ENCODE measurements around the gene WDR82. TPM values are rescaled to one million over a fixed set of nuclear protein-coding genes. Genes with fewer than 3 reads are reported as not detected.

WDR82 gene
- total and polyA plus RNA-seq, 5 donors from 2014 or later: 85.9 to 116 (median 109) TPM

DNA sequence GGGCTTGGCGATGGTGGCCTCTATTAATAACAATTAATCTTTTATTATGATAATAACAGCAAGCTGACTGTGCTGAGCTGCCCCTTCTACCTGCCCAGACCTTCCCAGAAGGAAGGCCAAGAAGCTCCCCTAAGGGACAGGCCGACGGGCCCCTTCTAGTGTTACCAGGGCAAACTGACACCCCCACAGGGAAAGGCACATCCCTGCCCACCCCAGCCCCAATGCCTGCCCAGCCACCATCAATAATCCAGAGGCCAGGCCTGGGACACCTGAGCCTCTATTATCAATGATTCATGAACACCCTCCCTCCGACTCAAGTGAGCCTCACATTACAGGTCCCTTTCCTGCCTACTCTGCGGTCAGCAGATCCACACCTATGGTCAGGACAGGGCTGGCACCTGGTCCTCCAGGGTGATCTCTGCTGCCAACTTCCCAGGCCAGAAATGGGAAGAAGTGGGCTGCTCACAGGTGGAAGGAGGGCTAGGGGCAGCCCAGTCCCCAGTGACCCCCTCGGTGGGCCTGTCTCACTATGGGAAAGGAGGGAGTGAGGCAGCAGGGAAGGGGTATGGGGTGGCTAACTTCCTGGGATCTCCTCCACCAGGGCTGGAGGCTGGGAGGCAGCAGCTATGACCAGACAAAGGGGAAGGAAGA is 41.3 kb downstream of the WDR82 start:
- Mint-ChIP-seq H3K4me1 (peaks cover 7 to 93% (median 52%) of the 10 kb centered on the region in 4 donors), H3K36me3 (no peaks in the 10 kb centered on the region), H3K9me3 (no peaks in the 10 kb centered on the region), H3K27me3 (peaks cover 6% of the 10 kb centered on the region), H3K27ac (peak overlapping the region; percentile 31 to 91 (median 69)), H3K4me3 (peak overlapping the region; percentile 96 to 100 (median 98))
- H3K36me3 ChIP-seq (ENCODE audit: control insufficient read depth, insufficient read depth, low read length): peaks cover 28% of the 10 kb centered on the region
- ATAC-seq (ENCODE audit: low read depth in 2 of 2) (no peak), DNase-seq (no peak)
- no peaks in the 10 kb centered on the region for H3K9me3 ChIP-seq (ENCODE audit: control insufficient read depth in 2 of 2, low read length in 2 of 2)
- peaks cover 79% of the 10 kb centered on the region for H3K4me1 ChIP-seq (ENCODE audit: control insufficient read depth, insufficient read depth, low read length, poor library complexity, severe bottlenecking)
- H3K27ac ChIP-seq (ENCODE audit: insufficient read depth, low read length, poor library complexity, severe bottlenecking): no peak overlapping the region
- H3K4me3 ChIP-seq (ENCODE audit: low read depth, low read length): no peak overlapping the region
- H3K27me3 ChIP-seq (ENCODE audit: control insufficient read depth, insufficient read depth, low read length): no peaks in the 10 kb centered on the region

DNA sequence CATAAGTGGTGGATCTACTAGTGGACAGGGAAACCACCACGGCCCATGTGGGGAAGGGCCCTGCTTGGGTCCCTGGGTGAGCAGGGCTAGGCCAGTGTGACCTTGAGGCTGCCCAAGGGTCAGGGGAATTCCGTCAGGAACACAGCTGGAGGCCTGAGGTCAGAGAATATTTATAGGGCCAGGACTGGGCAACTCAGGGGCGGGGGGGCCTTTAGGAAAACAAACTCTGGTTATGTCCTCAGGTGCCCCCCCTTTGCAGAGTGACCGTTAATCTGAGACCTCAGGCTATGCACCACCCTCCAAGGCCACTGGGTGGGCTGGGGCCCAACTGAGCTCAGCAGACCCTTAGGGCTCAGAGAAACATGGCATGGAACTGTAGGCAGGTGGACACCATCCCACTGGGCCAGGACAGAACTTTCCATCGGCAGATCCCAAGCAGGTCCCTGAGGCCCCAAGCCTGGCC is 42.0 kb downstream of the WDR82 start:
- H3K4me3 ChIP-seq (ENCODE audit: low read depth, low read length): no peak overlapping the region
- Mint-ChIP-seq H3K9me3 (no peaks in the 10 kb centered on the region), H3K4me3 (peak overlapping the region; percentile 38 to 100 (median 81)), H3K4me1 (peaks cover under 1 to 92% (median 50%) of the 10 kb centered on the region in 4 donors), H3K27ac (peak overlapping the region in 1 of 3 donors; percentile 68), H3K36me3 (peaks cover 3% of the 10 kb centered on the region), H3K27me3 (peaks cover 6% of the 10 kb centered on the region)
- peaks cover 32% of the 10 kb centered on the region for H3K36me3 ChIP-seq (ENCODE audit: control insufficient read depth, insufficient read depth, low read length)
- DNase-seq (no peak), ATAC-seq (ENCODE audit: low read depth in 2 of 2) (no peak)
- no peak overlapping the region for H3K27ac ChIP-seq (ENCODE audit: insufficient read depth, low read length, poor library complexity, severe bottlenecking)
- H3K9me3 ChIP-seq (ENCODE audit: control insufficient read depth in 2 of 2, low read length in 2 of 2): no peaks in the 10 kb centered on the region
- no peaks in the 10 kb centered on the region for H3K27me3 ChIP-seq (ENCODE audit: control insufficient read depth, insufficient read depth, low read length)
- peaks cover 83% of the 10 kb centered on the region for H3K4me1 ChIP-seq (ENCODE audit: control insufficient read depth, insufficient read depth, low read length, poor library complexity, severe bottlenecking)

DNA sequence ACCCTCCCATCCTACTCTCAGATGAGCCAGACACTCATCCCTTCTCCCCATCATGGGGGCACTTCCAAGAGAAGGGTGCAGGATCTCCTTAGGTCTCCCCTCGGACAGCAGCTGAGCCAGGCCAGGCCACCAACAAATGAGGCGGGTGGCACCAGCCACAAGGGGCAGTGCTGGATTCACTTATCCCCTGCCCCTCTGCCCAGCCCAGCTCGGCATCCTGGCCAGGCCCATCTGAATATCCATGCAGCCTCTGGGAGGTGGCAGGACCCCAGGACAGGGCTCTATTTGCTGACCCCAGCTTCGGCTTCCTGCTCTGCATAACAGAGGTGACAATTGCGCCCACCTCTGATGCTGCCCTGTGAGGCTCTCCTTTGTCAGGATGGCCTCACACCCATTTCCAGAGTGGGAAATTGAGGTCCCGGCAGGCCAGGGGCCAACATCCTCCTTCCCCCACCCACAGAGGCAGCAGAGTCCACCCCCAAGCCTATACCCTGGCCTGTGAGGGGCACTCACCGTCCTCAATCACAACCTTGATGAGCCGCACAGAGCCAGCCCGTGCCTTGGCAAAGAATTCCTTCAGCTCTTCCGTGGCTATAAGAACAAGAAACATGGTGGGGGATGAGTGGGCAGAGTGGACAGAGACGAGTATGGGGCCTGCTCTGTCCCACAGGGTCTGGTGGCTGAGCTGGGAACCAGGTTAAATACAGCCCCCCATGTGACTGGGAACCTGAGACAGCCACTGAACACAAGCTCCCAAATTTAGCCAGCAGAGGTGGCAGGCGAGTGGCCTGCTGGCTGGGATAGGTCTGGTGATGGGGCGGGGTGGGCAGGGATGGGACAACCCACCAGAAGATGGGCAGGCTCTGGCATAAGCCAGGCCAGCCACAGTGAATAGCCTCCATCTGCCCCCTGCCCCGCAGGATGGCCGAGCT is 43.7 kb downstream of the WDR82 start:
- peaks cover 14% of the 10 kb centered on the region for H3K36me3 Mint-ChIP-seq

DNA sequence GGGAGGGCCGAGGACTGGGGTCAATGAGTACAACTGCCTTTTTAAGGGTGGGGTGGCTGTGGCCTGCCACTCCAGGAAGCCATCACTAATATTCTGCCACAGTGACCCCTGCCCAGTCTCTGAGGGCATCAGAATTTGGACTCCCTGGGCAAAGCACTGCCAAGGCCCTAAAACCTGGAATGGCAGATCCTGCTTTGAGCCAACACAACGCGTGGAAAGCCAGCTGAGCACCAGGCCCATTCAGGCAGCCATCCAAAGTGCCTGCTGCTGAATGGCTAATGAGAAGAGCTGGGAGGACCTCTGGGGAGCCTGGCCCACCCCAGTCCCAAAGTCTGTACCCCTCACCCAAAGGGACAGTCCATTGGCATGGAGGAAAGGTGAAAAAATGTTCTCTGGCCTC is 44.5 kb downstream of the WDR82 start:
- Mint-ChIP-seq H3K27me3 (no peaks in the 10 kb centered on the region), H3K9me3 (no peaks in the 10 kb centered on the region), H3K27ac (peak overlapping the region; percentile 26 to 81 (median 69)), H3K4me1 (peaks cover 0 to 79% (median 33%) of the 10 kb centered on the region in 4 donors), H3K4me3 (peak overlapping the region in 2 of 4 donors; percentile 14 to 41), H3K36me3 (peaks cover 18% of the 10 kb centered on the region)
- Histone ChIP-seq H3K27ac (ENCODE audit: insufficient read depth, low read length, poor library complexity, severe bottlenecking) (peak overlapping the region; percentile 14), H3K36me3 (ENCODE audit: control insufficient read depth, insufficient read depth, low read length) (peaks cover 56% of the 10 kb centered on the region), H3K4me3 (ENCODE audit: low read depth, low read length) (no peak overlapping the region), H3K4me1 (ENCODE audit: control insufficient read depth, insufficient read depth, low read length, poor library complexity, severe bottlenecking) (peaks cover 66% of the 10 kb centered on the region), H3K9me3 (ENCODE audit: control insufficient read depth in 2 of 2, low read length in 2 of 2) (no peaks in the 10 kb centered on the region), H3K27me3 (ENCODE audit: control insufficient read depth, insufficient read depth, low read length) (no peaks in the 10 kb centered on the region)
- DNase-seq (no peak), ATAC-seq (ENCODE audit: low read depth in 2 of 2) (no peak)

More for the DNA sequence above, 43.7 kb downstream of the WDR82 start:
- peak overlapping the region; percentile 14 for H3K27ac ChIP-seq (ENCODE audit: insufficient read depth, low read length, poor library complexity, severe bottlenecking)
- H3K9me3 ChIP-seq (ENCODE audit: control insufficient read depth in 2 of 2, low read length in 2 of 2): no peaks in the 10 kb centered on the region
- peaks cover 69% of the 10 kb centered on the region for H3K4me1 ChIP-seq (ENCODE audit: control insufficient read depth, insufficient read depth, low read length, poor library complexity, severe bottlenecking)
- peak overlapping the region in 2 of 3 donors; percentile 70 to 81 for H3K27ac Mint-ChIP-seq
- ATAC-seq (ENCODE audit: low read depth in 2 of 2): no peak
- no peaks in the 10 kb centered on the region for H3K27me3 ChIP-seq (ENCODE audit: control insufficient read depth, insufficient read depth, low read length)
- peak overlapping the region in 3 of 4 donors; percentile 14 to 72 (median 63) for H3K4me3 Mint-ChIP-seq
- H3K36me3 ChIP-seq (ENCODE audit: control insufficient read depth, insufficient read depth, low read length): peaks cover 49% of the 10 kb centered on the region
- peaks cover 6% of the 10 kb centered on the region for H3K27me3 Mint-ChIP-seq
- DNase-seq: no peak
- no peak overlapping the region for H3K4me3 ChIP-seq (ENCODE audit: low read depth, low read length)
- H3K9me3 Mint-ChIP-seq: no peaks in the 10 kb centered on the region
- peaks cover 0 to 86% (median 38%) of the 10 kb centered on the region in 4 donors for H3K4me1 Mint-ChIP-seq

DNA sequence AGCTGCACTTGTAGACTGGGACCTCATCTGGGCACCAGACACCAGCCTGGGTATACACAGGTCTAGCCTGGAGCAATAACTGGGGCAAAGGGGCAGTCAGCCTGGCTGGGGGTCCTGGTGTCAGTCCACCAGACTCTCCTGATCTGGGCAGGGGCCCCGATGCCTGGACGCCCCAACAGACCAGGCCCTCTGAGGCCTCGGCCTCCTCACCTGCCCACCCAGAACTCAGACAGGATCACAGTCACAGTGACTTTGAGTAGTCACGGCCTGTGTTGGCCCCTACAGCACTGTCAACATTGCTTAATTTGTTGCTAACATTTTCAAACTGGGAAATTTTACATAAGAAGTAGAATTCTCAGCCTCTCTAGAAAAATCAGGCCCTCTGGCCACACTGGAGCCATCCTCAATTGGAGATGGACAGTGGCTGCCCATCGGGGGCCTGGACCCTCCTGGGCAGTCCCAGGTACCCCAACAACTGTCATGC is 45.3 kb downstream of the WDR82 start:
- peak overlapping the region in 2 of 3 donors; percentile 26 to 81 for H3K27ac Mint-ChIP-seq
- H3K36me3 ChIP-seq (ENCODE audit: control insufficient read depth, insufficient read depth, low read length): peaks cover 63% of the 10 kb centered on the region
- peaks cover 62% of the 10 kb centered on the region for H3K4me1 ChIP-seq (ENCODE audit: control insufficient read depth, insufficient read depth, low read length, poor library complexity, severe bottlenecking)
- peaks cover 0 to 74% (median 30%) of the 10 kb centered on the region in 4 donors for H3K4me1 Mint-ChIP-seq
- no peak overlapping the region for H3K4me3 ChIP-seq (ENCODE audit: low read depth, low read length)
- no peaks in the 10 kb centered on the region for H3K27me3 ChIP-seq (ENCODE audit: control insufficient read depth, insufficient read depth, low read length)
- ATAC-seq (ENCODE audit: low read depth in 2 of 2): no peak
- no peak overlapping the region for H3K27ac ChIP-seq (ENCODE audit: insufficient read depth, low read length, poor library complexity, severe bottlenecking)
- H3K9me3 Mint-ChIP-seq: no peaks in the 10 kb centered on the region
- H3K36me3 Mint-ChIP-seq: peaks cover 18% of the 10 kb centered on the region
- H3K27me3 Mint-ChIP-seq: no peaks in the 10 kb centered on the region
- no peaks in the 10 kb centered on the region for H3K9me3 ChIP-seq (ENCODE audit: control insufficient read depth in 2 of 2, low read length in 2 of 2)
- H3K4me3 Mint-ChIP-seq: peak overlapping the region in 3 of 4 donors; percentile 28 to 63 (median 38)
- no peak for DNase-seq

DNA sequence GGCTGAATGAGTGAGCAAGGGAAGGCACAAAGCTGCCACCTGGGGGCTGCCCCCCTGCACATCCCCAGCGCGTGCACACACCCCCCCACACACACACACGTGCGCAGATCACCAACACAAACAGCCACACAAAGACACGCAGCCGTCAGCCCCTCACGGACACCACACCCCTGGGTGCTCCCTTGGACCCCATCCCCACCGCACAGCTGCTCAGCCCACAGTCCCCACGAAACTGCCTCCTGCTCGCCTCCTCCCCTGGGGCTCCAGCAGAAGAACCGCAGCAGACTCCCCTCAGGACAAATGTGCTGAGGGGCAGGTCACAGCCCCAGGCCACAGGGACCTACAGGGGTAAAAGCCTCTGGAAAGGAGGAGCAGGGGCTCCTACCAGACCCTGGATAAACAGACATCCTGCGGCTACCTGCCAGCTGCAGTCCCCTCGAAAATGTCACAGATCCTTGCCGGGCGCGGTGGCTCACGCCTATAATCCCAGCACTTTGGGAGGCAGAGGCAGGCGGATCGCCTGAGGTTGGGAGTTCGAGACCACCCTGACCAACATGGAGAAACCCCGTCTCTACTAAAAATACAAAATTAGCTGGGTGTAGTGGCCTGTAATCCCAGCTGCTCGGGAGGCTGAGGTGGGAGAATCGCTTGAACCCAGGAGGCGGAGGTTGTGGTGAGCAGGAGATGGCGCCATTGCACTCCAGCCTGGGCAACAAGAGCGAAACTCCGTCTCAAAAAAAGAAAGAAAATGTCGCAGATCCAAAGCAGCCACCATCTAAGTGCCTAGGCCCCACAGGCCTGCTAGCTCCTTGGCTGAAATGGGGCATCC is 46.0 kb downstream of the WDR82 start:
- H3K27me3 ChIP-seq (ENCODE audit: control insufficient read depth, insufficient read depth, low read length): no peaks in the 10 kb centered on the region
- peaks cover 18% of the 10 kb centered on the region for H3K36me3 Mint-ChIP-seq
- peak overlapping the region; percentile 57 for H3K27ac ChIP-seq (ENCODE audit: insufficient read depth, low read length, poor library complexity, severe bottlenecking)
- H3K4me3 Mint-ChIP-seq: peak overlapping the region in 2 of 4 donors; percentile 38 to 63
- H3K4me3 ChIP-seq (ENCODE audit: low read depth, low read length): no peak overlapping the region
- H3K27me3 Mint-ChIP-seq: no peaks in the 10 kb centered on the region
- H3K4me1 Mint-ChIP-seq: peaks cover 0 to 69% (median 30%) of the 10 kb centered on the region in 4 donors
- H3K36me3 ChIP-seq (ENCODE audit: control insufficient read depth, insufficient read depth, low read length): peaks cover 67% of the 10 kb centered on the region
- DNase-seq: peak in 1 of 3 donors; percentile 54
- H3K9me3 Mint-ChIP-seq: no peaks in the 10 kb centered on the region
- no peaks in the 10 kb centered on the region for H3K9me3 ChIP-seq (ENCODE audit: control insufficient read depth in 2 of 2, low read length in 2 of 2)
- H3K27ac Mint-ChIP-seq: peak overlapping the region in 1 of 3 donors; percentile 81
- peaks cover 55% of the 10 kb centered on the region for H3K4me1 ChIP-seq (ENCODE audit: control insufficient read depth, insufficient read depth, low read length, poor library complexity, severe bottlenecking)
- no peak for ATAC-seq (ENCODE audit: low read depth in 2 of 2)
